ENCODE measurements around the gene ROR1.

- TF ChIP-seq CTCF (IDR thresholded peaks at IDR 0.05) (no peak), EP300 (IDR thresholded peaks at IDR 0.05) (no peak)
Measured at GRCh38 chr1:63866084-63866483, 92.3 kb downstream of the ROR1 start.

All from suprapubic skin (tissue), 3 donors.